IPS-15b (cell line): ENCODE data around the gene JMJD7.

ENCODE experiments used
- H3K27me3 ChIP-seq: one replicate; pipeline ENCODE4 v1.6.1; 2013; ENCODE audit warnings: low read length; ENCODE audit not compliant: control insufficient read depth, insufficient read depth
- H3K36me3 ChIP-seq: one replicate; pipeline ENCODE4 v1.6.1; 2013; ENCODE audit warnings: low read length; ENCODE audit not compliant: control insufficient read depth, insufficient read depth
- H3K4me1 ChIP-seq: one replicate; pipeline ENCODE4 v1.6.1; 2013; ENCODE audit warnings: mild to moderate bottlenecking, low read length; ENCODE audit not compliant: control insufficient read depth, insufficient read depth
- H3K4me3 ChIP-seq: one replicate; pipeline ENCODE4 v1.5.1; 2013; ENCODE audit warnings: low read depth, low read length
- H3K9ac ChIP-seq: one replicate; pipeline ENCODE4 v1.6.1; 2013; ENCODE audit warnings: low read depth, mild to moderate bottlenecking, low read length
- H3K9me3 ChIP-seq: one replicate; pipeline ENCODE4 v1.6.1; 2013; ENCODE audit warnings: mild to moderate bottlenecking, low read length; ENCODE audit not compliant: control insufficient read depth, insufficient read depth

JMJD7 gene

DNA sequence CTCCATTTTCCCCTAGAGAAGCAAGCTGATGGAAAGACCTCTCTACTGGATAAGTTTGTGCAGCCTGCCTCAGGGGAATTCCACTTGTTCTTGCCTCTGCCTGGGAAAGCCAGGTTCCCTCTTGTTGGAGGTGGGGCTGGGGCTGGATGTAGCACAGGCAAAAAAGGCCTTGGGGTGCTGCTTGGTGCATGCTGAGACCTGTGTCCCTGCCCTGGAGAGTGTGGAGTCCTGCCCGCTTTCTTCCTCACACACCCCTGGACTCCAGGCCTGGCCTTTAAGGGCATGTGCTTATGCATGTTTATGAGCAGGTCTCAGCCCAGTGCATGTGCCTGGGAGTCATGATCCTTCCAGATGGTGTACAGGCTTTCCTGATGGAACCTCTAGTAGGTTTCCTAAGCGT lies 23.5 kb upstream of the JMJD7 start:
- Histone ChIP-seq H3K27me3 (no peaks in the 10 kb centered on the region), H3K4me1 (peaks cover 2% of the 10 kb centered on the region), H3K36me3 (no peaks in the 10 kb centered on the region), H3K9me3 (no peaks in the 10 kb centered on the region), H3K4me3 (no peak overlapping the region), H3K9ac (no peak overlapping the region)

DNA sequence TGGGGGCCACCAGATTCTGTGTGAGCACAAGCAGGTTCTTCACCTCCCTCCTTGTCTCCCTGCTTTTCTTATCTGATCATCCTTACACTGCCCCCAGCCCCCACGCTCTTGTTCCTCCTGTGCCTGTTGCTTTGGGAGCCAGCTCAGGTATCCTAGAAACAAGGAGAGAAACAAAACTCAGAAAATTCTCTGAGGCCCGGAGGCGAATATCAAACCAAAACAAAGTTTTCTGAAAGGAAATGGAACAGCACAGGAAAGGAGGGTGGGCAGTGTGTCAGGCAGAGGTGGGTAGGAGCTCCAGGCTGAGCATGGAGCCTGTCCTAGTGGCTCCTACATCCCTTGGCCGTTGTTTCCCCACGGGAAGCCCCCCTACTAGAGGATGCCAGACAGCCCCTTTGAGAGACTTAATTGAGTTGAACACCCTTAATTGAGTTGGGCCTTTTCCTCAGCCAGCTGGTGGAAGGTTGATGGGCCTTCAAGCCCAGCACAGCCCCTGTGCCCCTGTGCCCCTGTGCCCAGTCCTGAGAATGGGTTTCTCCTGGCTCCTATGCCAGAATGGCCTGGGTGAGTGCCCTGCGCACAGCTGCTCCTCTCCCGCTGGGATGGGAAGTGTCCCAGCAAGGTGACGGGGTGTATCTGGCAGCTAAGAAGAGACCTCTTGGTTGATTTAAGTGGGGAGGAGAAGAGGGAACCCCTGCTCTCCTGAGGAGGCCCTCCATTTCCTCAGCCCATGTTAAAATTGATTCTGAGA lies 22.8 kb upstream of the JMJD7 start:
- H3K36me3 ChIP-seq: no peaks in the 10 kb centered on the region
- H3K4me1 ChIP-seq: peaks cover 2% of the 10 kb centered on the region
- H3K27me3 ChIP-seq: no peaks in the 10 kb centered on the region
- H3K4me3 ChIP-seq: no peak overlapping the region
- H3K9me3 ChIP-seq: no peaks in the 10 kb centered on the region
- H3K9ac ChIP-seq: no peak overlapping the region

DNA sequence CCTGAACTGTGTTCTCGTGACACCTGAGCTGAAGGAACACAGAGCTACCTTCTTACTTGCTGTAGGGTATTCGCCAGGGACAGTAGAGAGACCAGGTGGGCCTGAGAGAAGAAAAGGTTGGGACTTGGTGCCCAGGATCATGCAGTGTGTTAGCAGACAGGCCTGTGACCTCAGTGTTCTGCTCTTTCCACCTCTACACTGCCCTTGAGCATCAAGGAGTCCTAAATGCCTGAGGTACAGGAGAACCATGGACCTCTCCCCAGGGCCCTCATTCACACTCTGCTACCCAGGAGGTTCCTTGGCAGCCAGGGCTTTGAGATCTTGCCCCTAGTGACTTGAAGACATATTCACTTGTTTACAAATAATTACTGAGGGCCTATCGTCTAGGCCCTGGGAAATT lies 22.2 kb upstream of the JMJD7 start:
- no peaks in the 10 kb centered on the region for H3K27me3 ChIP-seq
- no peaks in the 10 kb centered on the region for H3K9me3 ChIP-seq
- H3K36me3 ChIP-seq: no peaks in the 10 kb centered on the region
- no peak overlapping the region for H3K4me3 ChIP-seq
- H3K4me1 ChIP-seq: peaks cover 2% of the 10 kb centered on the region
- no peak overlapping the region for H3K9ac ChIP-seq

DNA sequence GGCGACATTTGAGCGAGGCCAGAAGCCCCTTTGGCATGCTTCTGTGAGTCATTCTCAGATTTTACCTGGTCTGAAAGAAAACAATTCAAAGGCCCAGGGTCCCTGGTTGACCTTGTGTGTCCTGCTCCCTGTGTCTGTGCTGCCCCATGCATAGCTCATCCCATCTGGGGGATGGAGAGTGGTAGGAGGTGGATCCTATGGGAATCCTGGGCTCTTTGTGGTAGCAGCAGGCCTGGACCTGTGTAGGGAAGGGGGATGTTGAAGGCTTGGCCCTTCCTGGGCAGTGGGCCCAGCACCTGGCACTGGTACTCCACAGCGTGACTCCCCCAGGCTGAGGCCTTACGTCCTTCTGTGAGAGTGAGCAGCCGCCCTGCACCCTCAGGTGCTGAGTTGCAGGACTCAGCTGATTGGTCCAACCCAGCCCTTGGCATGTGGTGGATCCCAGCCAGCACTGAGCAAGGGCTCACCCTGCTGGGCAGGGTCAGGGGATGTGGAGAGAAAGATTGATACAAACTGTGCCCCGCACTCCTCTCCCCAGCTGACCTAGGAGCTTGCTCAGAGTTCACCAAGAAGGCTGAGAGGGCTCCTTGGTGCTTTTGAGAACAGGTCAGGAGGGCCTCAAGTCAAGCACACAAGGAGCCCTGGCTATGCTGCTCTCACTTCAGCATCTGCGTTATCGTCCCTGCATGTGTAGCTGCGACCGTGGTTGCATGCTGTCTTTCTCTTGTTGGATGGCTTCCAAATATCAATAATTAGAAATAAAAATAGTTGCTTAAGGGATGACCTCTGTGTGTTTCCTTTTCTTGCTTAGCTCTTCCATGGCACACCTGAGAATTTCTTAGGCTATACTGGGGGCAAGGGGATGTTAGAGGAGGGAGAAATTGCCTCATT lies 21.4 kb upstream of the JMJD7 start:
- H3K36me3 ChIP-seq: no peaks in the 10 kb centered on the region

DNA sequence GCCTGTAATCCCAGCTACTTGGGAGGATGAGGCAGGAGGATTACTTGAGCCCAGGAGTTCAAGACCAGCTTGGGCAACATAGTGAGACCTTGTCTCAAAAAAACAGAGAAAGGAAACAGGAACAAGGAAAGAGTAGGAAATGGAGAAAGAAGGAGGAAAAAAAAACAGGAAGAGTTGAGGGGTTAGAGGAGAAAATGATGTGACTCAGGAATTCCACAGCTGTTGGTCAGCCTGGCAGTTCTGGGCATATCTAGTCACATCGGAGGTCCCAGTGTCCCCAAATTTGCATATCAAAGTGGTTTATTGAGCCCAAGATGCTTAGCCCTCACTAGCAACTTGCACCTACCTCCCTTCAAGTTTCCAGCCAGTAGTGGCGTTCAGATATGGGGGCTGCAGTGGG lies 18.8 kb upstream of the JMJD7 start:
- H3K9me3 ChIP-seq: no peaks in the 10 kb centered on the region
- H3K4me3 ChIP-seq: no peak overlapping the region
- H3K4me1 ChIP-seq: peaks cover 2% of the 10 kb centered on the region
- H3K36me3 ChIP-seq: peaks cover 3% of the 10 kb centered on the region
- H3K27me3 ChIP-seq: no peaks in the 10 kb centered on the region
- no peak overlapping the region for H3K9ac ChIP-seq

More for the DNA sequence above, 21.4 kb upstream of the JMJD7 start:
- no peaks in the 10 kb centered on the region for H3K27me3 ChIP-seq
- peaks cover 2% of the 10 kb centered on the region for H3K4me1 ChIP-seq
- no peak overlapping the region for H3K9ac ChIP-seq
- H3K9me3 ChIP-seq: no peaks in the 10 kb centered on the region
- H3K4me3 ChIP-seq: no peak overlapping the region

DNA sequence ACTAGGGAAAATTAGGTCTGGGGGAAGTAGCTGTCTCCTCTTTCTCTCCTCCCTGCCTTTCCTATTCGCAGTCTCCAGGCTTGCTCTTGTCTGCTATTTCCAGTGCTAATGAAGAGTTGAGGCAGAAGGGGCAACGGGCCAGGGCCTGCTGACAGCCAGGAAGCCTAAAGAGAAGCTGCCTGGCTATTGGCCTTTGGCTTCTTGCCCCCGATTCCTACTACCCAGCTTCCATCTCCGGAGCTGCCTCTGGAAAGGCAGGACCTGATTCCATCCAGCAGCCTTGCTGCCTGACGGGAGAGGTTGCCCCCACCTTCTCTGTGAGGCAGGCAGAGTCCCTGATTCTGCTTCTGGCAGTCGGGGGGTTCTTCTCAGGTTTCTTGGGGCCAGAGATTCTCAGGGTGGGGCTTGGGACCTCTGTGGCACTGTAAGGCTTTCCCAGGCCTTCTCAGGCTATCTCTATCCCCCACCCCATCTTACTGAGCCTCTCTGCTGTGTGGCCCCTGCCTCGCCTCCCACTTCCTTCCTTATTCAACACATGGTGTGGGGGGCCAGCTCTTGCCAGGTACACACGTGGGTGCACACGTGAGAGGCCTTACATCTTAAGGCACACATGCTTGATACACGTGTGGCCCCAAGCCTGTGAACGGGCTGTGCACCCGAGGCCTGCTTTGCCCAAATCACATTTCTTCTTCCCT lies 18.2 kb upstream of the JMJD7 start:
- no peaks in the 10 kb centered on the region for H3K27me3 ChIP-seq
- no peak overlapping the region for H3K9ac ChIP-seq
- no peaks in the 10 kb centered on the region for H3K9me3 ChIP-seq
- peaks cover 3% of the 10 kb centered on the region for H3K36me3 ChIP-seq
- no peak overlapping the region for H3K4me3 ChIP-seq
- H3K4me1 ChIP-seq: peaks cover 2% of the 10 kb centered on the region

DNA sequence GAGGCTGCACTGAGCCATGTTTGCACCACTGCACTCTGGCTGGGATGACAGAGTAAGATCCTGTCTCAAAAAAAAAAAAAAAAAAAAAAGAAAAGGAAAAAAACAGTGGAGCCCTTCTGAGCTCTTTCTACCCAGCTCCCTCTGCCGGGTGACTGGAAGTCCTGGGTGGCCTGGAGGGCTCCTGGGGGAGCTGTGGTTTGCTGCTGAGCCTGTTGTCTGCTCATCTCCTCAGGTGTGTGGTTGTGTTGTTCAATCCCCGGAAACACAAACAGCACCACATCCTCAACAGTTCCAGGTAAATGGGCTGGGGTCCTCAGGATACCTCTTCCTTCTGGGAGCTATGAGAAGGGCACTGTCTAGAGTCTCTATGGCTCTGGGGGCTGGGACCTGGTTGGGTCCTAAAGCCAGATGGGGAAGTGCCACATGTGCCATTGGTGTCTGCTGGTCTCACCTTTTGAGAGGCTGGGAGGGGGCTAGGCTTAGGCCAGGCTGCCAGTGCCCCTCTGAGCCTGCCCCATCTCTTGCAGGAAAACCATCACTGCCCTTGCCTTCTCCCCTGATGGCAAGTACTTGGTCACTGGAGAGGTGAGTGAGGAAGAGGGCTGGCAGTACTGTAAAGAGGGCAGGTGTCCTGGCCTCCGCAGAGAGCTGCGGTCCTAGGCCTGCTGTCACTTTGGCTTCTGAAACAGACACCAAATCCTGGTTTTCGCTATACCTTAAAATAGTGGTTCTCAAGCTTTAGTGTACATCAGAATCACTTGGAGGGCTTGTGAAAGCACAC lies 17.1 kb upstream of the JMJD7 start:
- Histone ChIP-seq H3K9ac (no peak overlapping the region), H3K36me3 (peaks cover 3% of the 10 kb centered on the region), H3K9me3 (no peaks in the 10 kb centered on the region), H3K27me3 (no peaks in the 10 kb centered on the region), H3K4me3 (no peak overlapping the region), H3K4me1 (peaks cover 2% of the 10 kb centered on the region)

DNA sequence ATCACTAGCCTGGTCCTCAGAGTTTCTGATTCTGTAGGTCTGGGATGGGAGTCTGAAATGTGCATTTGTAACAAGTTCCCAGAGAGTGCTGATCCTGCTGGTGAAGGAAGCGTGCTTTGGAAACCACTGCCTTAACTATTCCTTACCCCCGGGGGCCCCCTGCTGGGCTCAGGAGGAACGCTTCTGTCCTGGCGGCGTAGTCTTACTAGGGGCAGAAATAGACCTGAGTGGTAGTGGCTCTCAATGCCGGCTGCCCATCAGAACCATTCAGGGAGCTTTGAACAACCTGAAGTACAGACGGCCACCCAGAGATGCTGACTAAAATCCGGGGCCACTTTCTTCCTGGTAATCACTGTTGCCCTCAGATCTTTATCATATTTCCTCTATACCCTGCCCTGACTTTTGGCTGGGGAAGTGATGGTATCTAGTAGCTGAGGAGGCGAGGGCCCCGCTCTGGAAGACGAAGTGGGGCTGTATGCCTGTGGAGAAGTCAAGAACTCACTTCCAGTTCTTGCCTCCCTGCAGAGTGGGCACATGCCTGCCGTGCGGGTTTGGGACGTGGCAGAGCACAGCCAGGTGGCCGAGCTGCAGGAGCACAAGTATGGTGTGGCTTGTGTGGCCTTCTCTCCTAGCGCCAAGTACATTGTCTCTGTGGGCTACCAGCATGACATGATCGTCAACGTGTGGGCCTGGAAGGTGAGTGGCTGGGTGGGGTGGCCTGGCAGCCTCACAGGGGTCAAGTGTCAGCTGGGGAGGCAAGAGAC lies 16.3 kb upstream of the JMJD7 start:
- H3K9me3 ChIP-seq: no peaks in the 10 kb centered on the region
- peaks cover 3% of the 10 kb centered on the region for H3K36me3 ChIP-seq
- no peaks in the 10 kb centered on the region for H3K27me3 ChIP-seq
- H3K4me1 ChIP-seq: no peaks in the 10 kb centered on the region
- no peak overlapping the region for H3K9ac ChIP-seq
- H3K4me3 ChIP-seq: no peak overlapping the region

DNA sequence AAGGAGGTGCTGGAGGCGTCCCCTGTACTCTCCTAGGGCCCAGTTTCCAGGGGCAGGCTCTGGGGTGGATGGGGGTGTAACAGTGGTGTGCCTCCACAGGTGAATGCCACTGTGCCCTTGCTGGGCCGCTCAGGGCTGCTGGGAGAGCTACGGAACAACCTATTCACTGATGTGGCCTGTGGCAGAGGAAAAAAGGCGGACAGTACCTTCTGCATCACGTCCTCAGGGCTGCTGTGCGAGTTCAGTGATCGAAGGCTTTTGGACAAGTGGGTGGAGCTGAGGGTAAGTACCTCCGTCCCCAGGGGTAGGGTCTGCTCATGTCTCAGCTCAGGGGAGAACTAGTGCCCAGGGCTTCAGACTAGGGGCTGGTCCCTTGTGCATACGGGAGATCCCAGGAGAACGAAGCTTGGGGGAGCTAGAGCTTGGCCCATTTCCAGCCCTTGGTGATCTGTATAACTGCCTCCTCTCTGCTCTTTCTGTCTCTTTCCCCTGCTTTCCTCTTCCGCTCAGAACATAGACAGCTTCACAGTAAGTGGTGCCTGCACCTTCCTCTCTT lies 15.0 kb upstream of the JMJD7 start:
- Histone ChIP-seq H3K4me1 (no peaks in the 10 kb centered on the region), H3K4me3 (no peak overlapping the region), H3K9me3 (no peaks in the 10 kb centered on the region), H3K36me3 (peaks cover 6% of the 10 kb centered on the region), H3K27me3 (no peaks in the 10 kb centered on the region), H3K9ac (no peak overlapping the region)

DNA sequence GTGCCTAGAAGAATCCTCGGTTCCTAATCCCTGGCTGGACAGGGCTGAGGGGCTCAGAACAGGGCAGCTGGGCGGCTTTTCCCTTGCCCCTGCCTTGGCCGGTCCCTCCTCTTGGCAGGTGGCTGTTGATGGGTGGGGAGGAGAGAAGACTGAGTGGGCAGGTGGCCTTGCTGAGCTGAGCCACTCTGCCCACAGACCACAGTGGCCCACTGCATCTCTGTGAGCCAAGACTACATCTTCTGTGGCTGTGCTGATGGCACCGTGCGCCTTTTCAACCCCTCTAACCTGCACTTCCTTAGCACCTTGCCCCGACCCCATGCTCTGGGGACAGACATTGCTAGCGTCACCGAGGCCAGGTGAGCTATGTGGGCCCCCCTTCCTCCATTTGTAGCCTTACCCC lies 14.5 kb upstream of the JMJD7 start:
- Histone ChIP-seq H3K27me3 (no peaks in the 10 kb centered on the region), H3K9me3 (no peaks in the 10 kb centered on the region), H3K4me1 (no peaks in the 10 kb centered on the region), H3K36me3 (peaks cover 7% of the 10 kb centered on the region), H3K9ac (no peak overlapping the region), H3K4me3 (no peak overlapping the region)
